Eye (tissue), 1 donor: ENCODE data around the gene NTHL1.
A peak's percentile ranks its signal among the peaks of the same experiment; 100 is the strongest.

Experiments
- DNase-seq: peaks from one replicate; pipeline ENCODE4 v3.0.0-alpha.2; 2015

The NTHL1 gene

GRCh38 chr16:1991135-1991551 is 56.5 kb downstream of the NTHL1 start:
- DNase-seq, result no peak

GRCh38 chr16:1990351-1991134 is 57.1 kb downstream of the NTHL1 start:
- DNase-seq, result peak; percentile 44

GRCh38 chr16:1990101-1990350 is 57.6 kb downstream of the NTHL1 start:
- no peak for DNase-seq
